Measurements from ENCODE around the gene FEM1B. TPM values are rescaled to one million over a fixed set of nuclear protein-coding genes. Genes with fewer than 3 reads are reported as not detected.

FEM1B gene
- total RNA-seq (ENCODE audit: low replicate concordance): 54.2 and 63.1 TPM in 2 replicates
- long read RNA-seq, full-length matches to known transcripts: 1 of 18 reads
- long read RNA-seq, partial matches to known transcripts: 0 of 18 reads
- long read RNA-seq, other reads (novel, unspliced or antisense): 17 of 18 reads

GRCh38 chr15:68277603-68278344 is at the start of gene FEM1B:
Gene FEM1B, plus strand, starts transcription at chr15:68277745. Its CDS starts 673 bp downstream, at chr15:68278418.
- TF ChIP-seq, protein P1, sequence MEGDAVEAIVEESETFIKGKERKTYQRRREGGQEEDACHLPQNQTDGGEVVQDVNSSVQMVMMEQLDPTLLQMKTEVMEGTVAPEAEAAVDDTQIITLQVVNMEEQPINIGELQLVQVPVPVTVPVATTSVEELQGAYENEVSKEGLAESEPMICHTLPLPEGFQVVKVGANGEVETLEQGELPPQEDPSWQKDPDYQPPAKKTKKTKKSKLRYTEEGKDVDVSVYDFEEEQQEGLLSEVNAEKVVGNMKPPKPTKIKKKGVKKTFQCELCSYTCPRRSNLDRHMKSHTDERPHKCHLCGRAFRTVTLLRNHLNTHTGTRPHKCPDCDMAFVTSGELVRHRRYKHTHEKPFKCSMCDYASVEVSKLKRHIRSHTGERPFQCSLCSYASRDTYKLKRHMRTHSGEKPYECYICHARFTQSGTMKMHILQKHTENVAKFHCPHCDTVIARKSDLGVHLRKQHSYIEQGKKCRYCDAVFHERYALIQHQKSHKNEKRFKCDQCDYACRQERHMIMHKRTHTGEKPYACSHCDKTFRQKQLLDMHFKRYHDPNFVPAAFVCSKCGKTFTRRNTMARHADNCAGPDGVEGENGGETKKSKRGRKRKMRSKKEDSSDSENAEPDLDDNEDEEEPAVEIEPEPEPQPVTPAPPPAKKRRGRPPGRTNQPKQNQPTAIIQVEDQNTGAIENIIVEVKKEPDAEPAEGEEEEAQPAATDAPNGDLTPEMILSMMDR (conservative IDR thresholded peaks at IDR 0.05): peak; percentile 72
- no peaks in the 10 kb centered on the region for H3K27me3 Mint-ChIP-seq
- peaks cover 9% of the 10 kb centered on the region for H3K36me3 Mint-ChIP-seq
- H3K27ac Mint-ChIP-seq: peak within 1 kb of the TSS; percentile 99
- H3K4me3 Mint-ChIP-seq: peak within 1 kb of the TSS; percentile 100
- peaks cover 38% of the 10 kb centered on the region for H3K4me1 Mint-ChIP-seq (ENCODE audit: unreplicated experiment)
- DNase-seq (ENCODE audit: extremely low spot score, unreplicated experiment): peak; percentile 87
- no peaks in the 10 kb centered on the region for H3K9me3 Mint-ChIP-seq

GRCh38 chr15:68228143-68228970 is 49.2 kb upstream of the FEM1B start:
- peaks cover 4% of the 10 kb centered on the region for H3K27me3 Mint-ChIP-seq
- no peaks in the 10 kb centered on the region for H3K9me3 Mint-ChIP-seq
- peak overlapping the region; percentile 91 for H3K27ac Mint-ChIP-seq
- peak overlapping the region; percentile 94 for H3K4me3 Mint-ChIP-seq
- peaks cover 39% of the 10 kb centered on the region for H3K4me1 Mint-ChIP-seq (ENCODE audit: unreplicated experiment)
- DNase-seq (ENCODE audit: extremely low spot score, unreplicated experiment): peak; percentile 62
- H3K36me3 Mint-ChIP-seq: peaks cover 6% of the 10 kb centered on the region
- TF ChIP-seq, protein P1 (conservative IDR thresholded peaks at IDR 0.05): no peak

DNA sequence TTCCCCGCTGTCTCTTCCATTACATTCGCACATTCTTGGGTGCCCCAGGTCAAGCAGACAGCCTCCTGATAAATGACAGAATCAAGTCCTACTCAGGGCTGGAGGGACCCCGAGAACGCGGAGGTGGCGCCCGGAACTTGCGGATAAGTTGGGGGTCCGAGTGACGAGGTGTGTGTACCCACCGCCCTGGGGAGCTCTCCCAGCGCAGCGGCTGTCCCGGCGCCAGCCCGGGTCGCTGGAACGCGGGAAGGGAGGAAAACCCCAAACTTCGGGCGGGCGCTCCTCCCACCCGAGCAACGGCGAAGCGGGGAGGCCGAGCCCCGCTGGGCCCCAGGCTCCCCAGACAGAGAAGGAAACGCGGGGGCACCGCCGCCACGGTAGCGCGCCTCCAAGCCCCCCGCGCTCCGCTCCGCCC is 48.6 kb upstream of the FEM1B start:
- no peak for DNase-seq (ENCODE audit: extremely low spot score, unreplicated experiment)
- peak overlapping the region; percentile 91 for H3K27ac Mint-ChIP-seq
- H3K9me3 Mint-ChIP-seq: no peaks in the 10 kb centered on the region
- H3K36me3 Mint-ChIP-seq: peaks cover 6% of the 10 kb centered on the region
- H3K4me3 Mint-ChIP-seq: peak overlapping the region; percentile 94
- TF ChIP-seq, protein P1 (conservative IDR thresholded peaks at IDR 0.05): no peak
- peaks cover 45% of the 10 kb centered on the region for H3K4me1 Mint-ChIP-seq (ENCODE audit: unreplicated experiment)
- H3K27me3 Mint-ChIP-seq: peaks cover 4% of the 10 kb centered on the region

DNA sequence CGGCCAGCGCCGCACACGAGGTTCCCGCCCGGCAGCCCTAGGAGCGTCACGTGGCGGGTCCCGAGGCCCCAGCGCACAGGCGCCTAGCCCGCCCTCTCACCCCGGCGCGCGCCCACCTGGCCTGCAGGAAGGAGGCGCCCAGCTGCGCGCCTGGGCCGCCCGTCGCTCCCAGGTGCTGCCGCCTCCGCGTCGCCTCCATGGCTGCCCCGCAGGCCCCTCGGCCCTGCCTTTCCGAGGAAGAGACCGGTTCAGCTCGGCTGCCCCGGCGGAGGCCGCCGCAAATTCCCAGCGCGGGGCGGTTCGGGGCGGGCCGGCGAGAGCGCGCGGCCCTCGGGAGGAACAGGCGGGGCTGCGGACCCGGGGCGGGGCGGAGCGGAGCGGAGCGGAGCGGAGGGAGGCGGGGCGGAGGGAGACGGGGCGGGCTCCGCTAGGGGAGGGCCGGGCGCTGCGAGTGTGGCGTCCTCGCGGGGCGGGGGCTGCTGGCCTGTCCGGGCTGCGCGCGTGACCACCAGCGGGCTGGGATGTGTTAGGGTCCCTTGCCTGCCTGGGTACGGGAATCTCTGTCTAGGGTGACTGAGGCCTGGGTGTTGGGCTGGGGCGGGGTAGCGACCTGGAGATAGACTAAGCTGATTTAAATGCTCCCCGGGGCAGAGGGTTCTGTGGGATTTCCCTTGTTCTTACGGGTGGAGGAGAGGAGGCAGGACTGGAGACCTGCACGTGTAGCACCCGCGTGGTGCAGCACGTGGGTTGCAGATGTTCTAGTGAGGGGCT is 48.0 kb upstream of the FEM1B start, which contains the start of gene CLN6:
Gene CLN6, minus strand, starts transcription at position 343 of the 771 bp plus-strand sequence. Its CDS starts 144 bp downstream, at position 199.
- peak; percentile 88 for DNase-seq (ENCODE audit: extremely low spot score, unreplicated experiment)
- peaks cover 4% of the 10 kb centered on the region for H3K27me3 Mint-ChIP-seq
- H3K9me3 Mint-ChIP-seq: no peaks in the 10 kb centered on the region
- H3K36me3 Mint-ChIP-seq: peaks cover 4% of the 10 kb centered on the region
- TF ChIP-seq, protein P1 (conservative IDR thresholded peaks at IDR 0.05): no peak
- peak within 1 kb of the TSS; percentile 91 for H3K27ac Mint-ChIP-seq
- H3K4me1 Mint-ChIP-seq (ENCODE audit: unreplicated experiment): peaks cover 51% of the 10 kb centered on the region
- peak within 1 kb of the TSS; percentile 94 for H3K4me3 Mint-ChIP-seq
